Measurements from ENCODE around the gene RLBP1.
"Not testable (repeated sequence)": the region's sequence is repeated elsewhere in the genome, so short reads cannot be mapped to it uniquely, and the experiment has no call there.

The RLBP1 gene

GRCh38 chr15:89221543-89221942 lies at the start of gene RLBP1:
TSS of gene RLBP1 (minus strand) at chr15:89221579. CDS start at chr15:89218975, 2,604 bp downstream.
- DNase-seq (ENCODE audit: low spot score): no peak

GRCh38 chr15:89250142-89250541 lies 28.8 kb upstream of the RLBP1 start:
- not testable (repeated sequence) for DNase-seq (ENCODE audit: low spot score)

GRCh38 chr15:89248584-89248983 lies 27.2 kb upstream of the RLBP1 start:
- no peak for DNase-seq (ENCODE audit: low spot score)

GRCh38 chr15:89247446-89247845 lies 26.1 kb upstream of the RLBP1 start:
- DNase-seq (ENCODE audit: low spot score): no peak

- no peak for DNase-seq (ENCODE audit: low spot score)
Observed at GRCh38 chr15:89244574-89244903, 23.2 kb upstream of the RLBP1 start.

GRCh38 chr15:89243691-89244573 lies 22.6 kb upstream of the RLBP1 start, which contains the start of gene FANCI:
TSS of gene FANCI (plus strand) at chr15:89243979. CDS start at chr15:89247648, 3,669 bp downstream.
- DNase-seq (ENCODE audit: low spot score): peak; percentile 92

- DNase-seq (ENCODE audit: low spot score): no peak
Observed at GRCh38 chr15:89243046-89243690, 21.8 kb upstream of the RLBP1 start.

- DNase-seq (ENCODE audit: low spot score): not testable (repeated sequence)
Observed at GRCh38 chr15:89239883-89240810, 18.8 kb upstream of the RLBP1 start.

- no peak for DNase-seq (ENCODE audit: low spot score)
Observed at GRCh38 chr15:89231832-89232231, 10.5 kb upstream of the RLBP1 start.

- no peak for DNase-seq (ENCODE audit: low spot score)
Observed at GRCh38 chr15:89230277-89230676, 8.9 kb upstream of the RLBP1 start.

- DNase-seq (ENCODE audit: low spot score): no peak
Observed at GRCh38 chr15:89227425-89227824, 6.0 kb upstream of the RLBP1 start.

GRCh38 chr15:89226359-89227221 lies 5.2 kb upstream of the RLBP1 start:
- DNase-seq (ENCODE audit: low spot score): no peak

- no peak for DNase-seq (ENCODE audit: low spot score)
Observed at GRCh38 chr15:89225588-89225987, 4.2 kb upstream of the RLBP1 start.

GRCh38 chr15:89218531-89218930 lies 2.8 kb downstream of the RLBP1 start:
- DNase-seq (ENCODE audit: low spot score): no peak

- no peak for DNase-seq (ENCODE audit: low spot score)
Observed at GRCh38 chr15:89217686-89218376, 3.5 kb downstream of the RLBP1 start.

- DNase-seq (ENCODE audit: low spot score): no peak
Observed at GRCh38 chr15:89217031-89217430, 4.3 kb downstream of the RLBP1 start.

GRCh38 chr15:89215627-89216026 lies 5.8 kb downstream of the RLBP1 start:
- DNase-seq (ENCODE audit: low spot score): no peak

- no peak for DNase-seq (ENCODE audit: low spot score)
Observed at GRCh38 chr15:89211678-89212170, 9.7 kb downstream of the RLBP1 start.

- no peak for DNase-seq (ENCODE audit: low spot score)
Observed at GRCh38 chr15:89209057-89209456, 12.3 kb downstream of the RLBP1 start.

- no peak for DNase-seq (ENCODE audit: low spot score)
Observed at GRCh38 chr15:89208256-89208655, 13.1 kb downstream of the RLBP1 start.

Data from HuH-7 (cell line).